ENCODE results near the gene DENND5B.

DNA sequence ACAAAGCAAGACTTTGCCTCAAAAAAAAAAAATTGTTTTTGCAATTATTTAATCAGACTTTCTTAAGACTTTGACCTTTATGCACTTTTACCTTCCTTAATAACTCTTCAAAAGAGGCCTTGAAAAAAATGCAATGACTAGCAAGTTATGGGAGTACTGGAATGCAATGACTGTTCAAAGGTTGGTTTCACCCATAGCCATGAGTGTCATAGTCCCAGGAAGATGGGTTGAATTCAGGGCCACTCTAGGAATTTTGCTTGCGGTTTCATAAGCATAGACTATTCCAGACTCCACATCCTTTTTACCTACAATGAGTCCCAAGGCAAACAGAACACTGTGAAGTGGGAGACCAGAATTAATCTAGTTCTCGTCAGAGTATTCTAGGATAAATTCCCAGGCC lies 29.4 kb upstream of the DENND5B start:
- TF ChIP-seq ESRRA (IDR thresholded peaks at IDR 0.05; ENCODE audit: low read length) (no peak), NR2C2 (IDR thresholded peaks at IDR 0.05; ENCODE audit: borderline replicate concordance, control insufficient read depth, insufficient read length, low read depth) (no peak), GABPA (IDR thresholded peaks at IDR 0.05; ENCODE audit: low read depth) (no peak), EZH2 (IDR thresholded peaks at IDR 0.05; ENCODE audit: borderline replicate concordance, control insufficient read depth, low read depth, low read length) (no peak), CREB1 (IDR thresholded peaks at IDR 0.05; ENCODE audit: low read depth) (no peak), CBX3 (IDR thresholded peaks at IDR 0.05; ENCODE audit: borderline replicate concordance, low read depth) (no peak), POLR2AphosphoS5 (IDR thresholded peaks at IDR 0.05; ENCODE audit: low read length) (no peak), MYC (IDR thresholded peaks at IDR 0.05; ENCODE audit: insufficient read depth, insufficient read length, insufficient replicate concordance, low read length, severe bottlenecking) (no peak), EED (IDR thresholded peaks at IDR 0.05; ENCODE audit: low read depth) (no peak), FOXM1 (IDR thresholded peaks at IDR 0.05; ENCODE audit: low read depth, low read length) (no peak), TARDBP (IDR thresholded peaks at IDR 0.05; ENCODE audit: borderline replicate concordance) (no peak), EP300 (IDR thresholded peaks at IDR 0.05; ENCODE audit: borderline replicate concordance in 1 of 2, control insufficient read depth in 1 of 2, low read depth in 2 of 2, low read length in 2 of 2) (no peak)
- TF ChIP-seq, protein P1, sequence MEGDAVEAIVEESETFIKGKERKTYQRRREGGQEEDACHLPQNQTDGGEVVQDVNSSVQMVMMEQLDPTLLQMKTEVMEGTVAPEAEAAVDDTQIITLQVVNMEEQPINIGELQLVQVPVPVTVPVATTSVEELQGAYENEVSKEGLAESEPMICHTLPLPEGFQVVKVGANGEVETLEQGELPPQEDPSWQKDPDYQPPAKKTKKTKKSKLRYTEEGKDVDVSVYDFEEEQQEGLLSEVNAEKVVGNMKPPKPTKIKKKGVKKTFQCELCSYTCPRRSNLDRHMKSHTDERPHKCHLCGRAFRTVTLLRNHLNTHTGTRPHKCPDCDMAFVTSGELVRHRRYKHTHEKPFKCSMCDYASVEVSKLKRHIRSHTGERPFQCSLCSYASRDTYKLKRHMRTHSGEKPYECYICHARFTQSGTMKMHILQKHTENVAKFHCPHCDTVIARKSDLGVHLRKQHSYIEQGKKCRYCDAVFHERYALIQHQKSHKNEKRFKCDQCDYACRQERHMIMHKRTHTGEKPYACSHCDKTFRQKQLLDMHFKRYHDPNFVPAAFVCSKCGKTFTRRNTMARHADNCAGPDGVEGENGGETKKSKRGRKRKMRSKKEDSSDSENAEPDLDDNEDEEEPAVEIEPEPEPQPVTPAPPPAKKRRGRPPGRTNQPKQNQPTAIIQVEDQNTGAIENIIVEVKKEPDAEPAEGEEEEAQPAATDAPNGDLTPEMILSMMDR (IDR thresholded peaks at IDR 0.05 in 2 of 3, conservative IDR thresholded peaks at IDR 0.05 in 1 of 3; ENCODE audit: control insufficient read depth in 2 of 3, extremely low read depth in 1 of 3, insufficient read depth in 1 of 3, low read depth in 3 of 3, low read length in 3 of 3): no peak

Measured in GM12878 (cell line).